K562 (cell line): ENCODE results near the gene SNAPC5. TPM values are rescaled to one million over a fixed set of nuclear protein-coding genes. Genes with fewer than 3 reads are reported as not detected.

Source experiments
- ELF1 ChIP-seq: fragments of 200-800 bp; sonication (Bioruptor generic); IDR thresholded peaks from 2 replicates; pipeline ENCODE4 v1.6.1; 2016; ENCODE audit warnings: missing genetic modification characterization, missing compliant biosample characterization
- GABPB2 ChIP-seq: fragments of 250-450 bp; sonication (Bioruptor Pico); conservative IDR thresholded peaks from 2 replicates; pipeline ENCODE4 v1.5.1; 2021; ENCODE audit warnings: mild to moderate bottlenecking
- HNRNPUL1 ChIP-seq: fragments of 200-400 bp; formaldehyde crosslinking; IDR thresholded peaks from 2 replicates; pipeline ENCODE4 v1.6.1; 2017; ENCODE audit warnings: low read length
- ILK ChIP-seq: fragments of 450-650 bp; IDR thresholded peaks from 2 replicates; pipeline ENCODE4 v1.6.1; 2016; ENCODE audit warnings: missing genetic modification characterization, low read depth, mild to moderate bottlenecking, missing compliant biosample characterization, moderate library complexity, borderline replicate concordance
- ZNF41 ChIP-seq: fragments of 250-450 bp; sonication (Bioruptor Pico); conservative IDR thresholded peaks from 2 replicates; pipeline ENCODE4 v1.4.0; 2020; ENCODE audit warnings: mild to moderate bottlenecking
- polyA plus RNA-seq, 8 experiments: library from polyadenylated mRNA; depleted of rRNA in 4 of 8; stranded (reverse) in 5 of 8; unstranded in 3 of 8; fragments of >200 nt; fragmentation: Nextera tagmentation in 2 of 8; fragmentation: Illumina TruSeq in 1 of 8; extraction: Ambion mirVana in 2 of 8; extraction: Trizol in 1 of 8; gene quantifications; 2 replicates each; pipeline versions ENCODE4 v1.2.1 to v1.2.3, GENCODE V29; 2011 to 2014; ENCODE audit warnings: inconsistent platforms in 1 of 8, missing spikeins in 1 of 8
- total RNA-seq, 7 experiments: library from RNA; depleted of rRNA in 6 of 7; stranded (reverse); fragments of >200 nt in 6 of 7; fragmentation: Illumina TruSeq in 2 of 7; extraction: Trizol in 2 of 7; gene quantifications; 2 replicates each; pipeline versions ENCODE4 v1.2.1 to v1.2.3, GENCODE V29; 2011 to 2021; ENCODE audit warnings: low replicate concordance in 1 of 7
- TF ChIP-seq, protein P1 (sequence below), 3 experiments: fragments of 200-800 bp in 1 of 3; sonication (Bioruptor generic) in 1 of 3; sonication (generic) in 1 of 3; formaldehyde crosslinking in 1 of 3; IDR thresholded peaks; 2 replicates each; pipeline versions ENCODE4 v1.6.1 to v1.8.0; 2016 to 2022; ENCODE audit warnings: mild to moderate bottlenecking in 2 of 3, missing compliant biosample characterization in 2 of 3, missing genetic modification characterization in 2 of 3, missing genetic modification reagents in 1 of 3
- TF ChIP-seq, protein P2 (sequence below): sonication (generic); formaldehyde crosslinking; IDR thresholded peaks from 2 replicates; pipeline ENCODE4 v1.8.0; 2022; ENCODE audit warnings: mild to moderate bottlenecking, low read depth, missing genetic modification reagents
- TF ChIP-seq, protein P3 (sequence below): fragments of 250-450 bp; sonication (Bioruptor Pico); IDR thresholded peaks from 2 replicates; pipeline ENCODE4 v1.4.0; 2020; ENCODE audit warnings: mild to moderate bottlenecking

Gene SNAPC5
- total and polyA plus RNA-seq, 9 of the 15 experiments (the other 6 are each of a cell fraction or from before 2014, with no cell fraction given), result 52.8 to 155 (median 96.5) TPM

DNA sequence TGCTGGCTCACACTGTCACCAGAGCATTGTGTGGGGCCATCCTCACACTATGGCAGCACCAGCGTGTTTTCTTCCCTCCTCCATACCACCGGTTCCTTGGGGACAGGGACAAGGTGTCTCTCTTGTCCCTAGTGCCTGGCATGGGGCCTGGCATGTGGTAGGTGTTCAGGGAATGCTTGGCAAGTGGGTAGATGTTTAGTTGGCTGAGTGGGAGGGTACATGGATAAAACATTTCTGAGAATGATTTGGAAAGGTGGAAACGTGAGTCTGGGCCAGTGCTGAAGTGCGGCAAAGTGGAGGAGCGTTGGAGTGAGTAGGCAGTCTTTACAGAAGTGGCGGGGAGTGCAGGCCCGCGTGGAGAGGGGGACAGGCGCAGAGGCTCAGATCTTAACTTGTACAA lies 15.0 kb downstream of the SNAPC5 start (continued):
- no peak for TF ChIP-seq ILK (tag)
- TF ChIP-seq, protein P1, sequence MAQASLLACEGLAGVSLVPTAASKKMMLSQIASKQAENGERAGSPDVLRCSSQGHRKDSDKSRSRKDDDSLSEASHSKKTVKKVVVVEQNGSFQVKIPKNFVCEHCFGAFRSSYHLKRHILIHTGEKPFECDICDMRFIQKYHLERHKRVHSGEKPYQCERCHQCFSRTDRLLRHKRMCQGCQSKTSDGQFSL (CRISPR knock-in tag; IDR thresholded peaks at IDR 0.05), result no peak
- TF ChIP-seq, protein P1 (tag; IDR thresholded peaks at IDR 0.05), result no peak
- TF ChIP-seq, protein P2, sequence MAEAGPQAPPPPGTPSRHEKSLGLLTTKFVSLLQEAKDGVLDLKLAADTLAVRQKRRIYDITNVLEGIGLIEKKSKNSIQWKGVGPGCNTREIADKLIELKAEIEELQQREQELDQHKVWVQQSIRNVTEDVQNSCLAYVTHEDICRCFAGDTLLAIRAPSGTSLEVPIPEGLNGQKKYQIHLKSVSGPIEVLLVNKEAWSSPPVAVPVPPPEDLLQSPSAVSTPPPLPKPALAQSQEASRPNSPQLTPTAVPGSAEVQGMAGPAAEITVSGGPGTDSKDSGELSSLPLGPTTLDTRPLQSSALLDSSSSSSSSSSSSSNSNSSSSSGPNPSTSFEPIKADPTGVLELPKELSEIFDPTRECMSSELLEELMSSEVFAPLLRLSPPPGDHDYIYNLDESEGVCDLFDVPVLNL, result no peak
- no peak for TF ChIP-seq GABPB2 (CRISPR knock-in tag)
- TF ChIP-seq, protein P3, sequence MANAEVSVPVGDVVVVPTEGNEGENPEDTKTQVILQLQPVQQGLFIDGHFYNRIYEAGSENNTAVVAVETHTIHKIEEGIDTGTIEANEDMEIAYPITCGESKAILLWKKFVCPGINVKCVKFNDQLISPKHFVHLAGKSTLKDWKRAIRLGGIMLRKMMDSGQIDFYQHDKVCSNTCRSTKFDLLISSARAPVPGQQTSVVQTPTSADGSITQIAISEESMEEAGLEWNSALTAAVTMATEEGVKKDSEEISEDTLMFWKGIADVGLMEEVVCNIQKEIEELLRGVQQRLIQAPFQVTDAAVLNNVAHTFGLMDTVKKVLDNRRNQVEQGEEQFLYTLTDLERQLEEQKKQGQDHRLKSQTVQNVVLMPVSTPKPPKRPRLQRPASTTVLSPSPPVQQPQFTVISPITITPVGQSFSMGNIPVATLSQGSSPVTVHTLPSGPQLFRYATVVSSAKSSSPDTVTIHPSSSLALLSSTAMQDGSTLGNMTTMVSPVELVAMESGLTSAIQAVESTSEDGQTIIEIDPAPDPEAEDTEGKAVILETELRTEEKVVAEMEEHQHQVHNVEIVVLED, result no peak
- no peak for TF ChIP-seq HNRNPUL1
- no peak for TF ChIP-seq ELF1 (tag)
- no peak for TF ChIP-seq ZNF41 (CRISPR knock-in tag)
- TF ChIP-seq, all 486 proteins: peak for 0
